BJ (cell line): ENCODE data around the gene DCTPP1. TPM values are rescaled to one million over a fixed set of nuclear protein-coding genes. Genes with fewer than 3 reads are reported as not detected.

Experiments
- CTCF ChIA-PET: fragments of 350-600 bp; formaldehyde crosslinking; extraction: SDS; loops from one replicate; lab custom pipeline; 2021; ENCODE audit warnings: antibody characterized with exemption, inconsistent platforms; lab: Yijun Ruan, JAX
- POLR2A ChIA-PET: fragments of 300-600 bp; sonication (Branson Sonifier 250); formaldehyde crosslinking; extraction: SDS; loops from one replicate; lab custom pipeline; 2021; ENCODE audit warnings: antibody characterized with exemption; lab: Charles Lee
- DNase-seq: peaks from one replicate; pipeline ENCODE4 v3.0.0-alpha.2; 2011; ENCODE audit warnings: low read depth
- H3K27me3 ChIP-seq: 2 replicates; pipeline ENCODE4 v1.6.0; 2011; ENCODE audit warnings: low read length; ENCODE audit not compliant: control insufficient read depth, insufficient read depth
- H3K36me3 ChIP-seq: 2 replicates; pipeline ENCODE4 v1.5.1; 2011; ENCODE audit warnings: low read length; ENCODE audit not compliant: control insufficient read depth, insufficient read depth
- H3K4me3 ChIP-seq: 2 replicates; pipeline ENCODE4 v1.5.1; 2011; ENCODE audit warnings: low read depth, mild to moderate bottlenecking, control low read depth, low read length
- CTCF ChIP-seq: IDR thresholded peaks from 2 replicates; pipeline ENCODE4 v1.5.1; 2011; ENCODE audit warnings: low read depth, mild to moderate bottlenecking, control low read depth, inconsistent platforms, low read length, moderate library complexity; ENCODE audit not compliant: insufficient read depth
- polyA plus RNA-seq: library from polyadenylated mRNA; depleted of rRNA; stranded (reverse); fragments of >200 nt; gene quantifications from 2 replicates; pipeline ENCODE4 v1.2.3, GENCODE V29; 2011

The DCTPP1 gene
- polyA plus RNA-seq, 1 experiment = 33.9 TPM

DNA sequence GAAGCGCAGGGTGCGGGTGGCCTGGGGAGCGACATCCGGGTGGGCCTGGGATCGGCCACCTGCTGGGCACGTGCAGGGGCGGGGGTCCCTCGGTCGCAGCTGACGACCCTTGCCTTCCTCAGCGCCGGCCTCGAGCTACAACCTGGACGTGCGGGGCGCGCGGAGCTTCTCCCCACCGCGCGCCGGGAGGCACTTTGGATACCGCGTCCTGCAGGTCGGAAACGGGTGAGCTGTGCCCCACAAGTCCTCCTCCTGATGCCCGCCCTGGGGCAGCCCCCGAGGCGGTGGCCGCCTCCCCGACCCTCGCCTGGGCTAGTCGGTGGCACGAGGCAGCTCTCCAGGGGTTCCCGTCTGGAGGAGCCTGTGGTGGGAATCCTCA lies 44.2 kb upstream of the DCTPP1 start:
- TF ChIP-seq CTCF = no peak
- ChIA-PET CTCF (interaction anchor here (1.2 to 1.6 kb wide), 2 partner anchors 25 to 27 kb away, joined by 3 read pairs; no protein-coding TSS in a partner anchor), POLR2A (no interaction called here)
- H3K27me3 ChIP-seq = peaks cover 11% of the 10 kb centered on the region
- H3K36me3 ChIP-seq = no peaks in the 10 kb centered on the region
- no peak overlapping the region for H3K4me3 ChIP-seq
- DNase-seq = no peak

- H3K36me3 ChIP-seq = no peaks in the 10 kb centered on the region
- H3K27me3 ChIP-seq = peaks cover 9% of the 10 kb centered on the region
- TF ChIP-seq CTCF = no peak
- POLR2A ChIA-PET = no interaction called here
- CTCF ChIA-PET = interaction anchor here (1.2 to 1.6 kb wide), 2 partner anchors 24 to 28 kb away, joined by 3 read pairs; no protein-coding TSS in a partner anchor
- H3K4me3 ChIP-seq = no peak overlapping the region
- DNase-seq = no peak
These were observed 43.6 kb upstream of the DCTPP1 start for GRCh38 chr16:30473231-30474073.

- no peak for DNase-seq
- Histone ChIP-seq H3K4me3 (no peak within 1 kb of the TSS), H3K27me3 (peaks cover 9% of the 10 kb centered on the region), H3K36me3 (no peaks in the 10 kb centered on the region)
- POLR2A ChIA-PET = no interaction called here
- CTCF ChIA-PET = no interaction called here
- TF ChIP-seq CTCF = no peak
These were observed 42.6 kb upstream of the DCTPP1 start, which contains the start of gene ITGAL for GRCh38 chr16:30472328-30472942. Gene ITGAL (plus strand): TSS chr16:30472742. CDS start chr16:30472838, 96 bp downstream.

DNA sequence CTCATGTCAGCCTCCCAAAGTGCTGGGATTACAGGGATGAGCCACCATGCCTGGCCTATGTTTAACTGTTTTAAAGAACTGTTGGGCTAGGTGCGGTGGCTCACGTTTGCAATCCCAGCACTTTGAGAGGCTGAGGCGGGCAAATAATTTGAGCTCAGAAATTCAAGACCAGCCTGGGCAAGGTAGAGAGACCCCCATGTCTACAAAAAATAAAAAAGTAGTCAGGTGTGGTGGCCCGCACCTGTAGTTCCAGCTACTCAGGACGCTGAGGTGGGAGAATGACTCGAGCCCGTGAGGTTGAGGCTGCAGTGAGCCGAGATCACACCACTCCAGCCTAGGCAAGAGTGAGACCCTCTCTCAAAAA lies 40.8 kb upstream of the DCTPP1 start:
- Histone ChIP-seq H3K36me3 (no peaks in the 10 kb centered on the region), H3K4me3 (no peak overlapping the region), H3K27me3 (peaks cover 9% of the 10 kb centered on the region)
- CTCF ChIA-PET = interaction anchor here (1.0 to 1.3 kb wide), 2 partner anchors 13 to 21 kb away, joined by 3 to 5 read pairs; no protein-coding TSS in a partner anchor
- no peak for DNase-seq
- TF ChIP-seq CTCF = no peak
- POLR2A ChIA-PET = no interaction called here

GRCh38 chr16:30470170-30470512 lies 40.3 kb upstream of the DCTPP1 start:
- DNase-seq = no peak
- H3K4me3 ChIP-seq = no peak overlapping the region
- no peaks in the 10 kb centered on the region for H3K36me3 ChIP-seq
- ChIA-PET CTCF (interaction anchor here (1.0 to 1.3 kb wide), 2 partner anchors 13 to 21 kb away, joined by 3 to 5 read pairs; no protein-coding TSS in a partner anchor), POLR2A (no interaction called here)
- no peak for TF ChIP-seq CTCF
- H3K27me3 ChIP-seq = peaks cover 7% of the 10 kb centered on the region
